B cell (primary cell): Measurements from ENCODE around the gene BRSK2. TPM values are rescaled to one million over a fixed set of nuclear protein-coding genes. Genes with fewer than 3 reads are reported as not detected.
A peak's percentile ranks its signal among the peaks of the same experiment; 100 is the strongest.

Source experiments
- ATAC-seq: fragments of 200-7000 bp; cut with Tn5 transposase; one replicate; pipeline ENCODE4 v1.10.0; 2021; ENCODE audit warnings: low read depth, mild to moderate bottlenecking, moderate number of reproducible peaks, moderate library complexity
- CTCF ChIA-PET: fragments of 350-600 bp; sonication (Branson Sonifier 250); formaldehyde crosslinking; loops from one replicate; lab custom pipeline; 2021; ENCODE audit warnings: antibody characterized with exemption, inconsistent platforms; lab: Charles Lee
- POLR2A ChIA-PET: fragments of 350-600 bp; sonication (Branson Sonifier 250); formaldehyde crosslinking; loops from one replicate; lab custom pipeline; 2021; ENCODE audit warnings: antibody characterized with exemption; lab: Charles Lee
- DNase-seq: peaks from one replicate; pipeline ENCODE4 v3.0.0; 2013
- H2AFZ ChIP-seq: 2 replicates; pipeline ENCODE4 v1.6.1; 2012; ENCODE audit warnings: mild to moderate bottlenecking, low read depth, low read length; ENCODE audit not compliant: insufficient read depth, poor library complexity, severe bottlenecking
- H3K27ac ChIP-seq, 2 donors: 1 replicate in 1 of 2; 2 replicates in 1 of 2; pipeline ENCODE4 v1.5.1; 2012 to 2013; ENCODE audit warnings: low read length in 2 of 2, mild to moderate bottlenecking in 2 of 2, moderate library complexity in 1 of 2
- H3K27me3 ChIP-seq, 4 experiments: fragments of 200-600 bp in 1 of 4; sonication (generic) in 1 of 4; replicated peaks in 1 of 4; 1 replicate in 2 of 4; 2 replicates in 2 of 4; pipeline versions ENCODE4 v1.6.1 to v1.7.0; 2013 to 2016; ENCODE audit warnings: low read length in 3 of 4, mild to moderate bottlenecking in 2 of 4, mixed read lengths in 1 of 4, moderate library complexity in 1 of 4; ENCODE audit not compliant: insufficient read depth in 4 of 4, control insufficient read depth in 3 of 4; ENCODE audit errors: control extremely low read depth in 1 of 4
- H3K36me3 ChIP-seq, 2 experiments: replicated peaks in 1 of 2; 1 replicate in 1 of 2; 2 replicates in 1 of 2; pipeline versions ENCODE4 v1.6.1 to v1.7.1; 2013; ENCODE audit warnings: low read length in 1 of 2; ENCODE audit not compliant: insufficient read depth in 2 of 2, control insufficient read depth in 1 of 2; ENCODE audit errors: control extremely low read depth in 1 of 2, extremely low read depth in 1 of 2
- H3K4me1 ChIP-seq, 2 donors: fragments of 200-600 bp in 1 of 2; sonication (generic) in 1 of 2; 1 replicate in 1 of 2; 2 replicates in 1 of 2; pipeline versions ENCODE4 v1.5.1 to v1.6.1; 2013 to 2017; ENCODE audit warnings: low read length in 2 of 2; ENCODE audit not compliant: control insufficient read depth in 2 of 2, insufficient read depth in 2 of 2
- H3K4me2 ChIP-seq: replicated peaks from 2 replicates; pipeline ENCODE3; 2012; ENCODE audit warnings: mild to moderate bottlenecking, low read depth, low read length; ENCODE audit not compliant: poor library complexity, severe bottlenecking
- H3K4me3 ChIP-seq, 5 experiments: fragments of 200-600 bp in 1 of 5; sonication (generic) in 1 of 5; 1 replicate in 3 of 5; 2 replicates in 2 of 5; pipeline versions ENCODE4 v1.5.1 to v1.7.0; 2011 to 2016; ENCODE audit warnings: low read length in 4 of 5, mild to moderate bottlenecking in 4 of 5, low read depth in 2 of 5, control low read depth in 1 of 5, moderate library complexity in 1 of 5; ENCODE audit not compliant: insufficient read depth in 1 of 5; ENCODE audit errors: control extremely low read depth in 1 of 5, extremely low read depth in 1 of 5
- H3K79me2 ChIP-seq: fragments of 200-600 bp; sonication (generic); one replicate; pipeline ENCODE4 v1.6.0; 2016; ENCODE audit warnings: low read length; ENCODE audit not compliant: control insufficient read depth, insufficient read depth
- H3K9ac ChIP-seq: fragments of 200-600 bp; sonication (generic); 2 replicates; pipeline ENCODE4 v1.6.1; 2017; ENCODE audit warnings: mild to moderate bottlenecking, low read length, moderate library complexity
- H3K9me3 ChIP-seq, 3 donors: one replicate each; pipeline versions ENCODE4 v1.6.1 to v1.7.1; 2013; ENCODE audit warnings: low read length in 2 of 3; ENCODE audit not compliant: control insufficient read depth in 2 of 3, insufficient read depth in 1 of 3; ENCODE audit errors: control extremely low read depth in 1 of 3
- H4K20me1 ChIP-seq: 2 replicates; pipeline ENCODE4 v1.6.0; 2012; ENCODE audit warnings: mild to moderate bottlenecking, low read length; ENCODE audit not compliant: insufficient read depth, control insufficient read depth, poor library complexity, severe bottlenecking
- H3K27ac Mint-ChIP-seq: one replicate; pipeline ENCODE4 v1.8.0; 2021; ENCODE audit warnings: mixed read lengths
- H3K27me3 Mint-ChIP-seq: one replicate; pipeline ENCODE4 v1.8.0; 2021; ENCODE audit warnings: mixed read lengths
- H3K4me1 Mint-ChIP-seq: one replicate; pipeline ENCODE4 v1.8.0; 2021; ENCODE audit warnings: mixed read lengths
- H3K4me3 Mint-ChIP-seq: one replicate; pipeline ENCODE4 v1.8.0; 2021; ENCODE audit warnings: mixed read lengths
- H3K9me3 Mint-ChIP-seq: one replicate; pipeline ENCODE4 v1.8.0; 2022; ENCODE audit warnings: mixed read lengths; ENCODE audit not compliant: insufficient read depth
- CTCF ChIP-seq: fragments of 200-600 bp; IDR thresholded peaks from one replicate; pipeline ENCODE4 v1.8.0; 2022; ENCODE audit warnings: antibody characterized with exemption, mild to moderate bottlenecking
- EZH2 ChIP-seq: IDR thresholded peaks from 2 replicates; pipeline ENCODE4 v1.6.1; 2012; ENCODE audit warnings: borderline replicate concordance, low read depth, mild to moderate bottlenecking, moderate library complexity, low read length; ENCODE audit not compliant: insufficient read depth, poor library complexity, severe bottlenecking
- WGBS: methylation state at CpG from one replicate; pipeline ENCODE4 v1.1.5; 2013; ENCODE audit warnings: missing lambda C conversion rate; ENCODE audit not compliant: insufficient coverage; 5-methylcytosine and 5-hydroxymethylcytosine counted together
- intact Hi-C: fragments of 100-400 bp; cut with micrococcal nuclease; formaldehyde crosslinking; loops from one replicate; pipeline ENCODE4 v1.10.0; 2022
- polyA plus RNA-seq: library from polyadenylated mRNA; depleted of rRNA; stranded (reverse); fragments of >200 nt; gene quantifications from 2 replicates; pipeline ENCODE4 v1.2.3, GENCODE V29; 2012
- total RNA-seq, 2 donors: library from RNA; stranded (reverse); fragments of 120-200 nt in 1 of 2; gene quantifications; 1 replicate in 1 of 2; 2 replicates in 1 of 2; pipeline versions ENCODE4 v1.2.3 to v1.2.4, GENCODE V29; 2013 to 2022

The BRSK2 gene
- total and polyA plus RNA-seq, 2 donors (not counting 1 experiment from before 2014, with no cell fraction given): 0.51 to 0.79 TPM

GRCh38 chr11:1391165-1392075 lies 1.7 kb downstream of the BRSK2 start:
- Histone ChIP-seq H3K9me3 (peaks cover 0 to 16% (median 0%) of the 10 kb centered on the region in 3 donors), H3K27me3 (peaks cover 0 to 42% (median 23%) of the 10 kb centered on the region in 4 experiments), H3K4me1 (peaks cover 18 to 22% of the 10 kb centered on the region in 2 donors), H3K4me2 (peak overlapping the region; percentile 65), H3K27ac (no peak overlapping the region), H2AFZ (no peak overlapping the region), H3K4me3 (no peak overlapping the region), H4K20me1 (no peaks in the 10 kb centered on the region), H3K36me3 (no peaks in the 10 kb centered on the region), H3K9ac (no peak overlapping the region), H3K79me2 (no peaks in the 10 kb centered on the region)
- ATAC-seq: no peak
- Mint-ChIP-seq H3K9me3 (no peaks in the 10 kb centered on the region), H3K4me3 (peak overlapping the region; percentile 75), H3K27me3 (peaks cover 26% of the 10 kb centered on the region), H3K27ac (peak overlapping the region; percentile 24), H3K4me1 (peaks cover 22% of the 10 kb centered on the region)
- peak; percentile 48 for DNase-seq
- ChIA-PET CTCF (interaction anchor here (0.5 kb wide), 1 partner anchor 940 kb away, joined by 4 read pairs; no protein-coding TSS in a partner anchor), POLR2A (no interaction called here)
- TF ChIP-seq CTCF: no peak
- TF ChIP-seq EZH2: peak; percentile 35
- intact Hi-C loops: no loop called here
- 38% methylated on average over 29 of the region's 35 CpGs for WGBS

- peaks cover 0 to 42% (median 23%) of the 10 kb centered on the region in 4 experiments for H3K27me3 ChIP-seq
- ATAC-seq: no peak
- H3K4me2 ChIP-seq: no peak overlapping the region
- TF ChIP-seq EZH2 (no peak), CTCF (no peak)
- 80% methylated on average over 12 of the region's 12 CpGs for WGBS
- Mint-ChIP-seq H3K27ac (no peak overlapping the region), H3K9me3 (no peaks in the 10 kb centered on the region), H3K4me1 (peaks cover 17% of the 10 kb centered on the region), H3K27me3 (peaks cover 26% of the 10 kb centered on the region), H3K4me3 (no peak overlapping the region)
- H3K9me3 ChIP-seq: peaks cover 0 to 16% (median 0%) of the 10 kb centered on the region in 3 donors
- H3K36me3 ChIP-seq: no peaks in the 10 kb centered on the region
- no peak overlapping the region for H2AFZ ChIP-seq
- intact Hi-C loops: no loop called here
- H3K9ac ChIP-seq: no peak overlapping the region
- H3K4me3 ChIP-seq: no peak overlapping the region
- ChIA-PET CTCF (no interaction called here), POLR2A (no interaction called here)
- H4K20me1 ChIP-seq: no peaks in the 10 kb centered on the region
- H3K79me2 ChIP-seq: no peaks in the 10 kb centered on the region
- DNase-seq: peak; percentile 23
- peaks cover 18 to 22% of the 10 kb centered on the region in 2 donors for H3K4me1 ChIP-seq
- no peak overlapping the region for H3K27ac ChIP-seq
Measured at GRCh38 chr11:1392111-1392510, 2.4 kb downstream of the BRSK2 start.
